ENCODE data around the gene BLTP2. TPM values are rescaled to one million over a fixed set of nuclear protein-coding genes. Genes with fewer than 3 reads are reported as not detected.
A peak's percentile ranks its signal among the peaks of the same experiment; 100 is the strongest.
"Not testable (repeated sequence)": the region's sequence is repeated elsewhere in the genome, so short reads cannot be mapped to it uniquely, and the experiment has no call there.

Gene BLTP2
- 56.9 TPM for total RNA-seq

DNA sequence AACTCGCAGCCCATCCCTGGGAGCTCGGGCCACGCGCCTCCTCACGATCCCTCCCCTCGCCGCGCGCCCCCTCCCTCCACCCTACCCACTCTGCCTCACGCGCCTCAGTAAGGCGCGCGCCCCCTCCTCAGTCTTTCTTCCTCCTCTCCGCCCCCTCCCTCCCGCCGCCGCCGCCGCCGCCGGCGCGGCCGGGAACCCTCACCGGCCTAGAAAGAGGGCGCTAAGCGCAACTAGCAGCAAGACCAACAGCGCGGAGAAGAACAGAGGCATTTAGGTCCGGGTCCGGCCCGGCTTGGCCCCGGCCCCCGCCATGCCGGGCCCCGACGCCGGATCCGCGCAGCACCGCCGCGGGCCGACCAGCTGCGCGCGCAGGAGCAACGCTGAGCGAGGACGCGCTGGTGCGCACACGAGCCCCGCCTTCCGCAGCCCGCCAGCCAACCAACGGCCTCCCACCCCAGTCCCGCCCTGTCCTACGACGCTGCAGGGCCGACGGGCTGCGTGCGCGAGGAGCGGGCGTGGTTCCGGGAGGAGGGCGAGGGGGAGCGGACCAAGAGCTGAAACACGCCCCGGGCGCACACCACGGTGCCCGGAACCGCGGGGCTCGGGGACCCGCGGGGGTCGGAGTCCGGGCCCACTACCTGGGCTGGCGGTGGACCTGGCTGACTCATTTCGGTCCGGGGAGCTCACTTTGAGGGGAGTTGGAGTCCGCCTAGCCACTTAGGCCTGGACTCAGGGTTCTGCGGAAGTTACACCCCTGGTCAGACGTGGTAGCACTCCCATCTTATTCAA, at the start of gene BLTP2:
Gene BLTP2, minus strand, starts transcription at position 372 of the 789 bp plus-strand sequence. Its CDS starts 102 bp downstream, at position 270.
- ATAC-seq (peak; percentile 94), DNase-seq (ENCODE audit: low spot score) (peak; percentile 96)

DNA sequence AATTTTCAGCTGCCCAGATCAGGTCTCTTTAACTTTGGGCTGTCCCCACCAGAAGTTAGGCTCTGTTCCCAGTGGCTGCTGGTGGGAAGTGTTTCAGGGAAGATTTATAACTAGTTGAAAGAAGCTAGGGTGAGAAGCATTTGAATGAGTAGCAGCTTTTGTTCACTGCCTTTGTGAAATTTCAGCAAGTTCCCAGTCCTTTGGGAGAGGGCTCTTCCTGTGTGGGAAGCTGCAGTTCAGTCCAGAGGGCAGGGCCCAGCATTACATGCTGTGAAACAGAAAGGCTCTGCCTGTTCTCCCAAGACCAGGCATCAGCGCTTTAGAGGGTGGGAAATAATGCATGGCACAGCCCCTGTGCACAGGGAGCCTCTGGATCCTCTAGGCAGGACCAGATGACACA, 48.9 kb upstream of the BLTP2 start:
- ATAC-seq, result no peak
- no peak for DNase-seq (ENCODE audit: low spot score)

DNA sequence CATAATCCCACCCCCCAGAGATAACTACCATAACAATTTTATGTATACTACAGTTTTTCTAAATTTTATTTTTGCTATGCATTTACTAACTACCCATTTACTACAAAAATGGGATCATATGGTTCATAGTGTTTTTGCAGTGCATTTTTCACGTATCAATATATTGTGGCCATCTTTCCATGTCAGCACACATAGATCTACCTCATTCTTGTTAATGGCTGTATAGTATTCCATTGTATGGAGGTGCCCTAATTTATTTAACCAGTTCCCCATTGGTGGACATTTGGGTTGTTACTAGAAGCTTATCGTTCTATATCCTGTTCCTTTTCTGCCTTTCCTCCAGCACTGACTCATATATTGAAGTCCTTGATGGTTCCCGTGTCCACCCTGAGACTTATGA, 44.1 kb upstream of the BLTP2 start:
- DNase-seq (ENCODE audit: low spot score), result no peak
- no peak for ATAC-seq

DNA sequence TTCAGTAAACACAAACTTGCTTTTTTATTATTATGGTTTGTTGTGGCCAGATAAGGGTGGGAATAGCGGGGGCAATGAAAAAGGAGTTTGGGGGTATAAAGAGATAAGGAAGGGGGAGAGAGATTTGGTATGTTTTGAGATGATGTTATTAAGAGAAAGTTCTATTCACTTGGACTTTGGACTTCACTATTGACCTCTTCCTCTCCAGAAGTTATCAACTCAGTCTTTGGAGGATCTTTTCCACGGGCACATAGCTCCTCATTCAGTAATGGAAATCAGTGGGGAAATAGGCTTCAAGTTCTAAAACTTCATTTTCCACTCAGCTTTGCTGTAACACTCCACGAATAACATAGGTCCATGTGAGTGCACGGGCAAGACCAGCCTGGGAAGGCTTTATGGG, 43.5 kb upstream of the BLTP2 start:
- DNase-seq (ENCODE audit: low spot score), result no peak
- no peak for ATAC-seq

DNA sequence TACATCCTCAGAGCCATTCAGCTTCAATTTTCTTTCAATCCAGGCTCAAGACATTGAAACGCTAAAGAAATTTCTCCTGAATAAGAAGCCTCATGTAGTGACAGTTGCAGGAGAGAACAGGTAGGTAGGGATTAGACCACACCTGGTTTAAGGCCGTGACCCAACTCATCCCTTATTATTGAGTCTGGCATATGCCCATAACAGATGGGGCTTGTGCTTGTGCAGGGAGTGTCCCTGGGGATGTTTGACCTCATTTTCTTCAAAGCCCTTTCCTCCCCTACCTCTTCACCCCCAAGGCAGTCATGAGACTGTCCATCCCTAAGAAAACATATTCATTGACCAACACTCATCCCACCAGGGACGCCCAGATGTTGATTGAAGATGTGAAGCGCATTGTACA, 41.3 kb upstream of the BLTP2 start:
- ATAC-seq (no peak), DNase-seq (ENCODE audit: low spot score) (no peak)

DNA sequence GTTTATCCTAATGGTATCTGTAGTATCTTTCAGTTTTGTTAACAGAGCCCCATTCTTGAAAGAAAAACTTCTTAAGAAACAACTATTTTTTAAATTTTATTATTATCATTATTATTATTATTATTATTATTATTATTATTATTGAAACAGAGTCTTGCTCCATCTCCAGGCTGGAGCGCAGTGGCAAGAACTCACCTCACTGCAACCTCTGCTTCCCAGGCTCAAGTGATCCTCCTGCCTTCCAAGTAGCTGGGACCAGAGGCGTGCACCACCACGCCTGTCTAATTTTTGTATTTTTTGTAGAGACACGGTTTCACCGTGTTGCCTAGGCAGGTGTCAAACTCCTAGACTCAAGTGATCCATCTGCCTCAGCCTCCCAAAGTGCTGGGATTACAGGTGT, 40.4 kb upstream of the BLTP2 start:
- no peak for ATAC-seq
- DNase-seq (ENCODE audit: low spot score), result no peak

DNA sequence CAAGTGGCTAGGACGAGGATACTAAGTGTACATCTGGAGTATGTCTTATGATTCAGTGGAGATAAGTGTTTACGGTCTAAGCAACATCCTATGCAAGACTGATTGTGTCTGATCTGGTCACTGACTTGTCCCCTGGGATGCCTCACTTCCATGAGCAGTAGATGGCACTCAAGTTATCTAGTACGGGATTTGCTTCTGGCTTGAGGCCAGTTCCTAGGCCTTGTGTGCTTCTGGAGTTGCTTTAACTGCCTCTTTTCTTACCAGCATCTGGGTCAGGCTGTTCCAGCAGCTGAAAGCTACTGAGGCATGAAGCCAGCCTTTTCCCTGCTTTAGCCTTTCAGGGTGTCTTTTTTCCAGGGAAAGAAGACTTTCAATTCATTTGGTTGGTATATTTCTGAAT, 40.0 kb upstream of the BLTP2 start:
- no peak for DNase-seq (ENCODE audit: low spot score)
- peak; percentile 81 for ATAC-seq

DNA sequence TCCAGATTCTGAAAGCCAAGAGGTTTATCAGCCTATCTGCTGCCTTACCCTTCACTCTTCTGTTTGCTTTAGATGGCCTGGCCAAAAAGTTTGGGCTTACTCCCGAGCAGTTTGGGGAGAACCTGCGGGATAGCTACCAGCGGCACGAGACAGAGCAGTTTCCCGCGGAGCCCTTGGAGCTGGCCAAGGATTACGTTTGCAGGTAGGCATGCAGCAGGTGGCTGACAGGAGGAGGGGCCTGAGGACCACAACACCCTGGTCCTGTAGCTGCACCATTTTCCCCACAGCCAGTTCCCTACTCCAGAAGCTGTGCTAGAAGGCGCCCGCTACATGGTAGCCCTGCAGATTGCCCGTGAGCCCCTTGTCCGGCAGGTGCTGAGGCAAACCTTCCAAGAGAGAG, 37.7 kb upstream of the BLTP2 start:
- no peak for ATAC-seq

DNA sequence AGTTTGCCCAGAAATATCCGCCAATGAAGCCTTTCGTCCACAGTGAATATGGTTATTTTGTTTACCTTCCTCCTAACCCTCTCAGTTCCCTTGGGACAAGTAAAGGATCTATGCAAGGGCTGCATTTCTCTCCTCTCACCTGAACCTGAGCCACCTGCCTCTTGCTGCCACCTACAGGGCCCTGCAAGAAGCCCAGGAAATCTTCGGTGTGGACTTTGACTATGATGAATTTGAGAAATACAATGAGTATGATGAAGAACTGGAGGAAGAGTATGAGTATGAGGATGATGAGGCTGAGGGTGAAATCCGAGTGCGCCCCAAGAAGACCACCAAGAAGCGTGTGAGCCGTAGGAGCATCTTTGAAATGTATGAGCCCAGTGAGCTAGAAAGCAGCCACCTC, 31.0 kb upstream of the BLTP2 start:
- DNase-seq (ENCODE audit: low spot score) (no peak), ATAC-seq (peak; percentile 82)

More for the DNA sequence above, 37.7 kb upstream of the BLTP2 start:
- no peak for DNase-seq (ENCODE audit: low spot score)

DNA sequence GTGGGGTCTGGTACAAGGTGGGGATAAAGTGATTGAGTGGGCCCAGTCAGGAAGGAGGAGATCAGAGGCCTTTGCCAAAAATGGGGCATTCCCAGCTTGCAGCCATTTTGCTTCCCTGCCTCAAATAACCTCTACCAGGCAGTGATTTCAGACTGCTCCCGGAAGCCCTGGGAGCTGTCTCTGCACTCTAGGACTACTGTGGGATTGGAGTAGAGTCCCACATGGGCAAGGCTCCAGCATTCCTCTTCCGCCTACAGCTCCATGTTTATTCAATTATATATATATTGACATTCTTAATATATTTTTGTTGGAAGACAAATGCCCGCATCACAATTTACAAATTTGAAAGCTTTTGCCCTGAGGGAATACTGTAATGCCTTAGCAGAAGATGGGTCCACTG, 30.5 kb upstream of the BLTP2 start:
- no peak for ATAC-seq

DNA sequence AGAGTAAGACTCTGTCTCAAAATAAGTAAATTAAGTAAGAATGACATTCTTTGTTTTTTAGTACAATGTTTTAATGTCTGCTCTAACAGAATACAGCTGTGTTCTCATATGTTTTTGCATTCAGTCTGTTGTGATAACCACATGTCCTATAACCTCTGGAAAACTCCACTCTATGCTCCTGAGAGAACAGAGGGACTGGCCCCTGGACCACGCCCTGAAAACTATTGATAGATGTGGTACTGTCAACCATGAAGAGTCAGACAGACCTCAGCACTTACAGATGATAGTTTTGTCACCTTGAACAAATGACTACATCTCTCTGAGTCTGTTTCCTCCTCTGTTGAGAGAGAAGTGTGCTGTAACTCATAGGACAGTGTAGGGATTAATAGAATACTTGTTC, 25.0 kb upstream of the BLTP2 start:
- no peak for ATAC-seq
- DNase-seq (ENCODE audit: low spot score), result no peak

More for the DNA sequence above, 30.5 kb upstream of the BLTP2 start:
- no peak for DNase-seq (ENCODE audit: low spot score)

DNA sequence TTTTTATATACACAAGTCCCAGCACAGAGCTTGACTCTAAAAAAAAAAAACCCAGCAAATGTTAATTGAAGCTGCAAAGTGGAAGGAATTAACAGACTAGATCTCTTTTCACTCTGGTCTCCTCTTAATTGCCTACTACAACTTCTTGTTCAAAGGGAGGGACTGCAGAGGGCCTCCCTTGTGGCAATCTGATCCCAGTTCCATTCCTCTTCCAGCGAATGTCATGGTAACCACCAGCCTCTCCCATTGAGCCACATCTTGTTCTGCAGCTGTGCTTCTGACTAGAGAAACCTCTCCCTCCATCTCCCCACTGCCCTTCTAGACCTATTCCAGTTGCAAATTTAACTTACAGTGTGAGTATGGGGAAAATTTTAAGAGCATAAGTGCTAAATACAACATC, 22.9 kb upstream of the BLTP2 start:
- DNase-seq (ENCODE audit: low spot score) (no peak), ATAC-seq (no peak)

DNA sequence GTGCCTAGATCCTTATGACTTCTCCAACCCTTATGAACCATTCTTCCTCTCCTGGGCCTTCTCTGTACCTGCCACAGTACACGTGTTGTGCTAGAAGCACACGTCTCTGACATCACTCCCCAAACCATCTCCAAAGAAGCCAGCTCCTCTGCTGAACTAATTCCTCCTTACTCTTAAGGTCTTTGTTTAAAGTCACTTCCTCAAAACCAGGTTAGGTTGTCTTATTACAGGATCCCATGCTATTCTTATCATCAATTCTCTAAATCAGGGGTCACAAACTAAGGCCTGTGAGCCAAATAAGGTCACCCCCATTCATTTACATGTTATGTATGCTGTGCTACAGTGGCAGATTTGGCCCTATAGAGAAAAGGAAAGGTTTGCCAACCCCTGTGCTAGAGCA, 21.0 kb upstream of the BLTP2 start:
- ATAC-seq, result no peak
- DNase-seq (ENCODE audit: low spot score), result no peak

DNA sequence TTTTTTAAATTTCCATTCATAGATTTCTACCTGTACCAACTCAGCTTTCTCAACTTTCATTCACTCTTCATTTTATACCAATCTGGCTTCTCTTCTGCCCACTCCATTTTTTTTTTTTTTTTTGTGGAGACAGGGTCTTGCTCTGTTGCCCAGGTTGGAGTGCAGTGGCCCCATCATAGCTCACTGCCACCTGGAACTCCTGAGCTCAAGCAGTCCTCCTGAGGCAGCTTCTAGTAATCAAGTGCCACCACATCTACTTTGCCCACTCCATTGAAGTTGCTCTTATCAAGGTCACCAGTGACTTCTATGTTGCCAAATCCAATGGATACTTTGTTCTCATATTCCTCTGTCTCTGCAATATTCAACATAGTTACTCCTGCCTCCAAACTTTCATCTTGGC, 18.8 kb upstream of the BLTP2 start:
- no peak for DNase-seq (ENCODE audit: low spot score)
- no peak for ATAC-seq

DNA sequence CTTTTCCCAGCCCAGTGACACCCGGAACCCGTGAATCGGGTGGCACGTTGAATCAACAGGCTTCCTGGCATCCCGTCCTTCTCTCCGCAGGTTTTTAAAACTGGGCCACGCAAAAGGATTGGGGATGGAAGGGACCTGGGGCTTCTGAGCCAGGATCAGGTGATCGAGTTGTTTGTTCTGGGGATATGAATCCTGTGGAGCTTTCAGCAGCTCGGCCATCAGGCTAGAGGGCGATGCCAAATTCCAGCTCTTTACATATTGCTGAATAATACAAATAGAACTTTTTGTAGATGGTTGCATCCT, 17.5 kb upstream of the BLTP2 start:
- no peak for ATAC-seq
- no peak for DNase-seq (ENCODE audit: low spot score)

DNA sequence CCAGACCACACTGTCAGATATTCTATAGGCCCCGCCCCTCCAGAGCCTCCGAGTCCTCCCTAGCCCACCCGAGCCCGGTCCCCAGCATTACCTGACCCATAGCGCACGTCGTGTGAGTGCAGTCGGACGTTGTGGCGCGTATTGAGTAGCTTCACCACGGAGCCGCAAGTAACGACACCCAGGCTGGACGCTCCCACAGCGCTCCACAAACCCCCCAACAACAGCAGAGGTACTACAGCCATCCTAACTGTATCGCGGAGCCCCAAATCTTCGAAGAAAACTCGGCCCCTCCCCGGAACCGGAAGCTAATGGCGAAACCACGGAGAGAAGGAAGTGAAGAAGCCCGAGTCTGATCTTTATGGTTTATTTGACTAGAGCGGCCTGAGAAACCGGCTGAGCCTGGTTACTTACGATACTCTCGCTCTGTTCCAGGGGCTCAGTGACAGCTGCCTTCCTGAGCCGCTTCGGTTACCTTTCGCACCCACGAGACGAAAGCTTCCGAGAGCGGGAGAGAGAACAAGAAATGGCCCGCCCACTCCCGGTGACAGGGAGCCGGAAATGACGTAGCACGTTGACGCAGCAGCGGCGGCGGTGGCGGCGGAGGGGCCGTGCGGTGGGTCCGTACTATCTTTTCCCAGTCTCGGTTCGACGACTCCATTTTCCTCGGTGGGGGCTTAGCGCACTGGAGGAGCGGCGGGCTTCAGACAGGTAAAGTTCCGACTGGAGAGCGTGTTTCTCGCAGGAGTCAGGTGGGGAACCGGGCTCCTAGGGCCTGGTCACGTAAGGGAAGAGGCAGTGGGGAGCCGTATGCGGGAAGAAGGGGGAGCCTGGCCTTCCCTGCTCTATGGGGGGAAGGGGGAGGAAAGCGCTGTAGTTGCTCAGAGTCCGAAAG, 16.9 kb upstream of the BLTP2 start, which contains the start of the genes SDF2 and SUPT6H:
Gene SDF2, minus strand, starts transcription at position 272 of the 892 bp plus-strand sequence. Its CDS starts 30 bp downstream, at position 242.
Gene SUPT6H, plus strand, starts transcription at position 571 of the 892 bp plus-strand sequence. CDS start 11,197 bp downstream, outside the sequence.
- peak; percentile 90 for DNase-seq (ENCODE audit: low spot score)
- peak; percentile 96 for ATAC-seq

DNA sequence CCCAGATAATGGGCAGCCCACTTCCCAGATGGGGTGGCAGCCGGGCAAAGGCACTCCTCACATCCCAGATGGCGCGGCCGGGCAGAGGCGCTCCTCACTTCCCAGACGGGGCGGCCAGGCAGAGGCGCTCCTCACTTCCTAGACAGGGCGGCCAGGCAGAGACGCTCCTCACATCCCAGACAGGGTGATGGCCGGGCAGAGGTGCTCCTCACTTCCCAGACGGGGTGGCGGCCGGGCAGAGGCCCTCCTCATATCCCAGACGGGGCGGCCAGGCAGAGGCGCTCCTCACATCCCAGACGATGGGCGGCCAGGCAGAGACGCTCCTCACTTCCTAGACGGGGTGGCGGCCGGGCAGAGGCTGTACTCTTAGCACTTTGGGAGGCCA, 14.5 kb upstream of the BLTP2 start:
- not testable (repeated sequence) for ATAC-seq; DNase-seq (ENCODE audit: low spot score)

DNA sequence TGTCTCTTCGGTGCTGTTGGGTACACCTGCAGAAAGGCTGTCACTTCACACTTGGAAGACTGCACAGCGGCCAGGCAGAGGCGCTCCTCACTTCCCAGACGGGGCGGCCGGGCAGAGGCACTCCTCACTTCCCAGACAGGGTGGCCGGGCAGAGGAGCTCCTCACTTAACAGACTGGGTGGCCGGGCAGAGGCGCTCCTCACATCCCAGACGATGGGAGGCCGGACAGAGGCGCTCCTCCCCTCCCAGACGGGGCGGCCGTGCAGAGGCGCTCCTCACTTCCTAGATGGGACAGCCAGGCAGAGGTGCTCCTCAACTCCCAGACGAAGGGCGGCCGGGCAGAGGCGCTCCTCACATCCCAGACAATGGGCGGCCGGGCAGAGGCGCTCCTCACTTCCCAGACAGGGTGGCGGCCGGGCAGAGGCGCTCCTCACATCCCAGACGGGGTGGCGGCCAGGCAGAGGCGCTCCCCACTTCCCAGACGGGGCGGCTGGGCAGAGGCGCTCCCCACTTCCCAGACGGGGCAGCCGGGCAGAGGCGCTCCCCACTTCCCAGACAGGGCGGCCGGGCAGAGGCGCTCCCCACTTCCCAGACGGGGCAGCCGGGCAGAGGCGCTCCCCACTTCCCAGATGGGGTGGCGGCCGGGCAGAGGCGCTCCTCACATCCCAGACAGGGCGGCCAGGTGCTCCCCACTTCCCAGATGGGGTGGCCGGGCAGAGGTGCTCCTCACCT, 14.0 kb upstream of the BLTP2 start:
- not testable (repeated sequence) for ATAC-seq; DNase-seq (ENCODE audit: low spot score)

DNA sequence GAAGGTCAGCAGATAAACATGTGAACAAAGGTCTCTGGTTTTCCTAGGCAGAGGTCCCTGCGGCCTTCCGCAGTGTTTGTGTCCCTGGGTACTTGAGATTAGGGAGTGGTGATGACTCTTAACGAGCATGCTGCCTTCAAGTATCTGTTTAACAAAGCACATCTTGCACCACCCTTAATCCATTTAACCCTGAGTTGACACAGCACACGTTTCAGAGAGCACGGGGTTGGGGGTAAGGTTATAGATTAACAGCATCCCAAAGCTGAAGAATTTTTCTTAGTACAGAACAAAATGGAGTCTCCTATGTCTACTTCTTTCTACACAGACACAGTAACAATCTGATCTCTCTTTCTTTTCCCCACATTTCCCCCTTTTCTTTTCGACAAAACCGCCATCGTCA, 13.4 kb upstream of the BLTP2 start:
- ATAC-seq; DNase-seq (ENCODE audit: low spot score): not testable (repeated sequence)

DNA sequence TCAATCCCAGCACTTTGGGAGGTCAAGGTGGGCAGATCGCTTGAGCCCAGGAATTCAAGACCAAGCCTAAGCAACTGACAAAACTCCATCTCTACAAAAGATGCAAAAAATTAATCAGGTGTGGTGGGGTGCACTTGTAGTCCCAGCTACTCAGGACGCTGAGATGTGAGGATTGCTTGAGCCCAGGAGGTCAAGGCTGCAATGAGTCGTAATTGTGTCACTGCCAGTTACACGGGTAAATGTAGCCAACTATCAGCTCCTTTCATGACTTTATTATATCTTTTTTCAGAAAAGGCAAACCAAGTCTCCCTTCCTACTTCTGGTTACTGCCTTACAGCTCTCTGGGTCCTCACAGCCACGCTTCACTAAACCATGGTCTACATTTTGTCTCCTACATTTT, 12.8 kb upstream of the BLTP2 start:
- ATAC-seq, result no peak
- no peak for DNase-seq (ENCODE audit: low spot score)

DNA sequence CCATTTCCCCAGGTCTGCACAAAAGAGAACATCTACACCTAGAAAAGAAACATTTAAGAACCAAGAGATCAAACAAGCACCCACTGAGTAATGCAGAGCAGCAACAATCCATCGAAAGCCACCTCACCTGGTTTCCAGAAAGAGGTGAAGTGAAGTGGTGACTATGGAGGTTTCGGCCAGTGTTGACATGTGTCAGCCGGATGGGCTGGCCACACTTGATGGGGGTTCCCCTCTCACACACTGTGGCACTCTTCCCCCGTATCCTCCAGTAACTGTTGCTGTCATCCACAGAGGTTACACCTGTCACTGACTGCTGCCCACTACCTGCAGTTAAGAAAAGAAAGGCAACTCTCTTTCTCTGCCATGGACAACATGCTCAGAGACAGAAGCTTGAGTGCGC, 10.2 kb upstream of the BLTP2 start:
- no peak for ATAC-seq
- DNase-seq (ENCODE audit: low spot score), result no peak
